ENCODE data around the gene RREB1.

GRCh38 chr6:7159790-7160525 lies 52.2 kb downstream of the RREB1 start:
- TF ChIP-seq CTCF (IDR thresholded peaks at IDR 0.05; ENCODE audit: insufficient read depth, low read length, poor library complexity, severe bottlenecking) (no peak), EZH2phosphoT487 (conservative IDR thresholded peaks at IDR 0.05; ENCODE audit: low read length) (no peak)
